K562 (cell line): ENCODE measurements around the gene SON. TPM values are rescaled to one million over a fixed set of nuclear protein-coding genes. Genes with fewer than 3 reads are reported as not detected.
A peak's percentile ranks its signal among the peaks of the same experiment; 100 is the strongest.

Experiments
- ATAC-seq: fragments of 200-7000 bp; cut with Tn5 transposase; 3 replicates; pipeline ENCODE4 v1.9.1; 2020; ENCODE audit warnings: moderate library complexity
- BruUV-seq: library from RNA; stranded (reverse); fragments of 400-500 nt; replicated peaks from 2 replicates; lab custom pipeline; 2021; lab: Mats Ljungman, UMichigan
- CTCF ChIA-PET: fragments of 300-600 bp; formaldehyde crosslinking; extraction: SDS; loops from one replicate; lab custom pipeline; 2021; ENCODE audit warnings: low intra/inter-chr PET ratio; lab: Yijun Ruan, JAX
- POLR2A ChIA-PET: fragments of 300-600, 350-650 bp; sonication (Branson Sonifier 250); formaldehyde crosslinking; extraction: SDS; loops from one replicate; lab custom pipeline; 2021; ENCODE audit warnings: antibody characterized with exemption, inconsistent platforms; lab: Yijun Ruan, JAX
- DNase-seq, 4 experiments: peaks; one replicate each; pipeline versions ENCODE4 v3.0.0 to v3.0.0-alpha.2; 2011 to 2018; ENCODE audit warnings: low spot score in 3 of 4, mixed read lengths in 3 of 4; ENCODE audit errors: extremely low read depth in 1 of 4
- FAIRE-seq: peaks from 2 replicates; lab custom pipeline; 2011; peaks lifted over from hg19 to GRCh38; lab: Jason Lieb, UNC
- H2AFZ ChIP-seq: 2 replicates; pipeline ENCODE4 v1.6.0; 2011; ENCODE audit warnings: low read depth, low read length, control low read depth, inconsistent platforms
- H3K27ac ChIP-seq: fragments of 200-600 bp; 3 replicates; pipeline ENCODE4 v1.8.0; 2011; ENCODE audit warnings: low read depth, mild to moderate bottlenecking, control low read depth, inconsistent platforms, low read length, moderate library complexity, mixed read lengths; ENCODE audit errors: extremely low read depth
- H3K27me3 ChIP-seq, 2 experiments: fragments of 300-600 bp in 1 of 2; 2 replicates in 1 of 2; 3 replicates in 1 of 2; pipeline versions ENCODE4 v1.6.0 to v1.8.0; 2011; ENCODE audit warnings: inconsistent platforms in 2 of 2, low read length in 2 of 2, mild to moderate bottlenecking in 1 of 2, mixed read lengths in 1 of 2, moderate library complexity in 1 of 2; ENCODE audit not compliant: control insufficient read depth in 2 of 2, insufficient read depth in 2 of 2
- H3K36me3 ChIP-seq: fragments of 300-600 bp; 3 replicates; pipeline ENCODE4 v1.8.0; 2011; ENCODE audit warnings: mild to moderate bottlenecking, low read length, inconsistent platforms; ENCODE audit not compliant: control insufficient read depth, insufficient read depth
- H3K4me1 ChIP-seq, 2 experiments: fragments of 200-600 bp in 1 of 2; replicated peaks in 1 of 2; 2 replicates in 1 of 2; 3 replicates in 1 of 2; pipeline versions ENCODE4 v1.5.1 to v1.8.0; 2011; ENCODE audit warnings: inconsistent platforms in 2 of 2, low read length in 2 of 2, mild to moderate bottlenecking in 1 of 2, mixed read lengths in 1 of 2, moderate library complexity in 1 of 2; ENCODE audit not compliant: control insufficient read depth in 2 of 2, insufficient read depth in 2 of 2
- H3K4me2 ChIP-seq: 2 replicates; pipeline ENCODE4 v1.6.1; 2011; ENCODE audit warnings: low read length, control low read depth, inconsistent platforms, mixed read lengths; ENCODE audit not compliant: insufficient read depth
- H3K4me3 ChIP-seq: fragments of 200-600 bp; sonication (generic), shearing (Covaris generic); 2 replicates; pipeline ENCODE4 v1.5.1; 2016; ENCODE audit warnings: control low read depth, inconsistent platforms
- H3K79me2 ChIP-seq: fragments of 200-600 bp; 3 replicates; pipeline ENCODE4 v1.8.0; 2011; ENCODE audit warnings: low read length, inconsistent platforms; ENCODE audit not compliant: control insufficient read depth, insufficient read depth
- H3K9ac ChIP-seq, 2 experiments: 2 replicates each; pipeline versions ENCODE4 v1.6.0 to v1.6.1; 2011; ENCODE audit warnings: low read depth in 2 of 2, low read length in 2 of 2, control low read depth in 1 of 2, inconsistent platforms in 1 of 2, mild to moderate bottlenecking in 1 of 2, mixed read lengths in 1 of 2; ENCODE audit not compliant: insufficient read depth in 1 of 2
- H3K9me1 ChIP-seq: one replicate; pipeline ENCODE4 v1.6.0; 2011; ENCODE audit warnings: inconsistent platforms, mild to moderate bottlenecking, low read length, moderate library complexity; ENCODE audit not compliant: control insufficient read depth, insufficient read depth
- H3K9me3 ChIP-seq: replicated peaks from 2 replicates; pipeline ENCODE4 v1.5.1; 2011; ENCODE audit warnings: low read depth, low read length, inconsistent platforms; ENCODE audit not compliant: control insufficient read depth, insufficient read depth
- H4K20me1 ChIP-seq: replicated peaks from 2 replicates; pipeline ENCODE4 v1.6.1; 2011; ENCODE audit warnings: low read length, inconsistent platforms, mixed read lengths; ENCODE audit not compliant: control insufficient read depth, insufficient read depth
- CBX3 ChIP-seq, 2 experiments: IDR thresholded peaks; 1 replicate in 1 of 2; 2 replicates in 1 of 2; pipeline ENCODE4 v1.6.1; 2012; ENCODE audit warnings: inconsistent platforms in 2 of 2, low read length in 2 of 2, borderline replicate concordance in 1 of 2, control low read depth in 1 of 2
- CHD7 ChIP-seq: fragments of 200-600 bp; sonication (generic); IDR thresholded peaks from one replicate; pipeline ENCODE4 v1.6.1; 2012; ENCODE audit warnings: mild to moderate bottlenecking, low read depth, low read length, inconsistent platforms
- ID3 ChIP-seq, 2 experiments: fragments of 250-450 bp in 1 of 2; fragments of 450-650 bp in 1 of 2; sonication (Bioruptor Pico) in 1 of 2; IDR thresholded peaks; 2 replicates each; pipeline versions ENCODE4 v1.6.1 to v1.8.0; 2016 to 2021; ENCODE audit warnings: mild to moderate bottlenecking in 2 of 2, moderate library complexity in 2 of 2, missing compliant biosample characterization in 1 of 2, missing genetic modification characterization in 1 of 2
- MAZ ChIP-seq, 2 experiments: fragments of 450-650 bp in 1 of 2; sonication (generic) in 1 of 2; formaldehyde crosslinking; IDR thresholded peaks in 1 of 2; conservative IDR thresholded peaks in 1 of 2; 2 replicates each; pipeline versions ENCODE4 v1.4.0 to v1.5.0; 2020; ENCODE audit warnings: mild to moderate bottlenecking in 1 of 2, missing genetic modification reagents in 1 of 2
- TRIM28 ChIP-seq: fragments of 450-650 bp; IDR thresholded peaks from 2 replicates; pipeline ENCODE4 v1.6.1; 2017
- ZBTB5 ChIP-seq: fragments of 450-650 bp; IDR thresholded peaks from 2 replicates; pipeline ENCODE4 v1.6.1; 2017; ENCODE audit warnings: antibody characterized with exemption
- ZNF316 ChIP-seq: fragments of 450-650 bp; IDR thresholded peaks from 2 replicates; pipeline ENCODE4 v1.6.1; 2016
- ZNF696 ChIP-seq: fragments of 250-450 bp; sonication (Bioruptor Pico); conservative IDR thresholded peaks from 2 replicates; pipeline ENCODE4 v1.4.0; 2020; ENCODE audit warnings: mild to moderate bottlenecking, moderate library complexity
- WGBS: fragments of 100-300 bp; shearing (Covaris generic); methylation state at CpG from one replicate; pipeline ENCODE4 v1.1.6; 2016; ENCODE audit warnings: low coverage, mixed read lengths; ENCODE audit not compliant: insufficient coverage; ENCODE audit errors: missing lambda C conversion rate; 5-methylcytosine and 5-hydroxymethylcytosine counted together
- in situ Hi-C: fragments of 300-500 bp; cut with MboI; formaldehyde crosslinking; loops from 4 replicates; pipeline ENCODE4 v1.15.0; 2018; ENCODE audit warnings: inconsistent platforms, mixed read lengths
- intact Hi-C: fragments of 100-400 bp; cut with micrococcal nuclease; formaldehyde crosslinking; loops from 2 replicates; pipeline ENCODE4 v1.14.2; 2022
- polyA plus RNA-seq, 8 experiments: library from polyadenylated mRNA; depleted of rRNA in 4 of 8; stranded (reverse) in 5 of 8; unstranded in 3 of 8; fragments of >200 nt; fragmentation: Nextera tagmentation in 2 of 8; fragmentation: Illumina TruSeq in 1 of 8; extraction: Ambion mirVana in 2 of 8; extraction: Trizol in 1 of 8; gene quantifications; 2 replicates each; pipeline versions ENCODE4 v1.2.1 to v1.2.3, GENCODE V29; 2011 to 2014; ENCODE audit warnings: inconsistent platforms in 1 of 8, missing spikeins in 1 of 8
- total RNA-seq, 7 experiments: library from RNA; depleted of rRNA in 6 of 7; stranded (reverse); fragments of >200 nt in 6 of 7; fragmentation: Illumina TruSeq in 2 of 7; extraction: Trizol in 2 of 7; gene quantifications; 2 replicates each; pipeline versions ENCODE4 v1.2.1 to v1.2.3, GENCODE V29; 2011 to 2021; ENCODE audit warnings: low replicate concordance in 1 of 7

The SON gene
- total and polyA plus RNA-seq, 9 of the 15 experiments (the other 6 are each of a cell fraction or from before 2014, with no cell fraction given) = 105 to 742 (median 187) TPM

- no TSS peak for BruUV-seq
- CTCF ChIA-PET = no interaction called here
- ATAC-seq (no peak), FAIRE-seq (no peak), DNase-seq (no peak)
- Histone ChIP-seq H3K36me3 (peaks cover 85% of the 10 kb centered on the region), H3K27ac (no peak overlapping the region), H3K4me1 (peaks cover 2 to 7% of the 10 kb centered on the region in 2 experiments; a peak in 2 of 5 replicates), H3K9ac (no peak overlapping the region), H3K79me2 (peaks cover 80% of the 10 kb centered on the region), H2AFZ (no peak overlapping the region), H3K27me3 (no peaks in the 10 kb centered on the region), H3K9me1 (no peaks in the 10 kb centered on the region), H3K4me2 (no peak overlapping the region), H3K4me3 (no peak overlapping the region), H4K20me1 (no peaks in the 10 kb centered on the region), H3K9me3 (peaks cover 10% of the 10 kb centered on the region; the same call in 1 of the 2 replicates)
- POLR2A ChIA-PET = interaction anchor here (0.8 to 1.1 kb wide), 3 partner anchors 10 to 63 kb away, joined by 3 to 4 read pairs (median 3); no protein-coding TSS in a partner anchor
- intact Hi-C loops = no loop called here
- 93% methylated on average over 2 of the region's 2 CpGs for WGBS
- in situ Hi-C loops = no loop called here
- TF ChIP-seq ZBTB5 = no peak
- TF ChIP-seq ID3 (CRISPR knock-in tag; IDR thresholded peaks at IDR 0.05) = no peak
- no peak for TF ChIP-seq ID3 (tag; IDR thresholded peaks at IDR 0.05)
- peak; percentile 78 for TF ChIP-seq TRIM28
- no peak for TF ChIP-seq ZNF696 (CRISPR knock-in tag)
- no peak for TF ChIP-seq MAZ (CRISPR knock-in tag; conservative IDR thresholded peaks at IDR 0.05 in 1 of 2, IDR thresholded peaks at IDR 0.05 in 1 of 2)
- TF ChIP-seq ZNF316 = peak; percentile 83
- TF ChIP-seq CHD7 = no peak
- peak in 1 of 2 experiments; percentile 90; a peak in 2 of 3 replicates for TF ChIP-seq CBX3 (IDR thresholded peaks at IDR 0.05; ENCODE audit: borderline replicate concordance in 1 of 2, low read length in 2 of 2)
Observed at GRCh38 chr21:33537212-33537611, 5.6 kb upstream of the SON start.
